ENCODE results near the gene TRAM1L1. TPM values are rescaled to one million over a fixed set of nuclear protein-coding genes. Genes with fewer than 3 reads are reported as not detected.

The TRAM1L1 gene
- 0.34 to 0.68 TPM (median 0.49 TPM) in 5 replicates for total RNA-seq (2022; extraction: Qiagen RNA extraction)

GRCh38 chr4:117084866-117085701 lies at the start of gene TRAM1L1:
Gene TRAM1L1 (minus strand): TSS chr4:117085576. CDS start chr4:117085393, 183 bp downstream.

